Measurements from ENCODE around the gene SORCS1.

DNA sequence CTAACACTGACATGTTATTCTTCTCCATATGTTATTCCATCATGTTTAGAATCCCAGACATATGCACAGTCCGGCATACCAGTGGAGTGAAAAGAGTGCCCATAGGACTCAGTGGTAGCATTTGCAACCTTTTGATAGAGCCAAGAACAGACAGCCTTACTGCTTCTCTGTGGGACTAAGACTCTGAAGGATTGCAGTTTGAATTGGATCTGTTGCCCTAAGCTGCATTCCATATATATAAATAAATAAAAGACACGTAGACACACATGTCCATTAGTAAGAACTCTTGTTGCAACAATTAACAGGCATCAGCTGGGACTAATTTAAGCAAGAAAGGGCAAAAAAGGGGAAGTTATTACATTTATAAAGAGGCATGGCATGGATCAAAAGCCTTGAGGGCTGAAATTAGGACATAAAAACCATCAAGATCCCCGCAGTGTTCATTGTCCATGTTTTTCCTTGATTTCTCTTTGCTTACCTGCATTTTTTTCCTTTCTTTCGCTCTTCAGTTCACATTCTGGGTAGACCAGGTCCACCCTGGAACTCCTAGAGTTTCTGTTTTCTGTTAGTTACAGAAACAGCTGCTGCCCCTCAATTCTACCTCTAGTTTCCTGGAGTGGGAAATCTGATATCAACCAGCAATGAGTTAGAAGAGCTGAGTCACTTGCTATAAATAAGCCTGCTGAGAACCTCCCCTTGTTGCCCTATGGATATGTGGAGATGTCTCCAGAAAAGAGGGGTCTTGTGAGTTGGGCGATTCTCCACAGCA is 132.4 kb downstream of the SORCS1 start:
- TF ChIP-seq CTCF (IDR thresholded peaks at IDR 0.05; ENCODE audit: low read depth, low read length, poor library complexity, severe bottlenecking) (no peak), EZH2phosphoT487 (IDR thresholded peaks at IDR 0.05; ENCODE audit: borderline replicate concordance, low read length) (no peak)
